ENCODE results near the gene E4F1.

GRCh38 chr16:2271848-2272461 is 48.6 kb downstream of the E4F1 start:
- TF ChIP-seq GATA2 (IDR thresholded peaks at IDR 0.05; ENCODE audit: insufficient read depth, insufficient read length, low read depth, low read length) (no peak), EZH2 (IDR thresholded peaks at IDR 0.05; ENCODE audit: borderline replicate concordance, low read depth, low read length, severe bottlenecking) (no peak), JUN (IDR thresholded peaks at IDR 0.05; ENCODE audit: borderline replicate concordance, insufficient read depth, insufficient read length, low read depth) (no peak), MYC (IDR thresholded peaks at IDR 0.05; ENCODE audit: low read depth, low read length) (no peak), POLR2A (IDR thresholded peaks at IDR 0.05; ENCODE audit: low read depth, low read length) (no peak), POLR2AphosphoS5 (IDR thresholded peaks at IDR 0.05; ENCODE audit: insufficient read depth, low read depth, low read length) (no peak)
- TF ChIP-seq, protein P1, sequence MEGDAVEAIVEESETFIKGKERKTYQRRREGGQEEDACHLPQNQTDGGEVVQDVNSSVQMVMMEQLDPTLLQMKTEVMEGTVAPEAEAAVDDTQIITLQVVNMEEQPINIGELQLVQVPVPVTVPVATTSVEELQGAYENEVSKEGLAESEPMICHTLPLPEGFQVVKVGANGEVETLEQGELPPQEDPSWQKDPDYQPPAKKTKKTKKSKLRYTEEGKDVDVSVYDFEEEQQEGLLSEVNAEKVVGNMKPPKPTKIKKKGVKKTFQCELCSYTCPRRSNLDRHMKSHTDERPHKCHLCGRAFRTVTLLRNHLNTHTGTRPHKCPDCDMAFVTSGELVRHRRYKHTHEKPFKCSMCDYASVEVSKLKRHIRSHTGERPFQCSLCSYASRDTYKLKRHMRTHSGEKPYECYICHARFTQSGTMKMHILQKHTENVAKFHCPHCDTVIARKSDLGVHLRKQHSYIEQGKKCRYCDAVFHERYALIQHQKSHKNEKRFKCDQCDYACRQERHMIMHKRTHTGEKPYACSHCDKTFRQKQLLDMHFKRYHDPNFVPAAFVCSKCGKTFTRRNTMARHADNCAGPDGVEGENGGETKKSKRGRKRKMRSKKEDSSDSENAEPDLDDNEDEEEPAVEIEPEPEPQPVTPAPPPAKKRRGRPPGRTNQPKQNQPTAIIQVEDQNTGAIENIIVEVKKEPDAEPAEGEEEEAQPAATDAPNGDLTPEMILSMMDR (IDR thresholded peaks at IDR 0.05; ENCODE audit: extremely low read depth in 1 of 2, insufficient read depth in 1 of 2, low read depth in 1 of 2, low read length in 2 of 2), result no peak
- TF ChIP-seq, protein P2, sequence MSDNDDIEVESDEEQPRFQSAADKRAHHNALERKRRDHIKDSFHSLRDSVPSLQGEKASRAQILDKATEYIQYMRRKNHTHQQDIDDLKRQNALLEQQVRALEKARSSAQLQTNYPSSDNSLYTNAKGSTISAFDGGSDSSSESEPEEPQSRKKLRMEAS (IDR thresholded peaks at IDR 0.05; ENCODE audit: insufficient read depth, insufficient read length), result no peak

Measured in endothelial cell of umbilical vein (primary cell).